BLaER1 (cell line): ENCODE measurements around the gene NAV2.
"Not testable (repeated sequence)": the region's sequence is repeated elsewhere in the genome, so short reads cannot be mapped to it uniquely, and the experiment has no call there.

Experiments
- H3K27ac ChIP-seq: shearing (Covaris generic); formaldehyde crosslinking; 2 replicates; pipeline ENCODE4 v1.8.1; 2022
- H3K27me3 ChIP-seq: shearing (Covaris generic); formaldehyde crosslinking; 2 replicates; pipeline ENCODE4 v1.8.1; 2022
- H3K36me3 ChIP-seq: shearing (Covaris generic); formaldehyde crosslinking; 2 replicates; pipeline ENCODE4 v1.8.1; 2022
- H3K4me1 ChIP-seq: shearing (Covaris generic); formaldehyde crosslinking; 2 replicates; pipeline ENCODE4 v1.8.1; 2022
- H3K4me2 ChIP-seq: shearing (Covaris generic); formaldehyde crosslinking; 2 replicates; pipeline ENCODE4 v1.8.1; 2022
- H3K4me3 ChIP-seq: shearing (Covaris generic); formaldehyde crosslinking; 2 replicates; pipeline ENCODE4 v1.8.1; 2022
- H3K9ac ChIP-seq: shearing (Covaris generic); formaldehyde crosslinking; 2 replicates; pipeline ENCODE4 v1.8.1; 2022
- H3K9me3 ChIP-seq: shearing (Covaris generic); formaldehyde crosslinking; 2 replicates; pipeline ENCODE4 v1.8.1; 2022
- H4K20me1 ChIP-seq: shearing (Covaris generic); formaldehyde crosslinking; 2 replicates; pipeline ENCODE4 v1.8.1; 2022
- Cebpa-rat ChIP-seq: shearing (Covaris generic); IDR thresholded peaks from 2 replicates; pipeline ENCODE4 v1.8.1; 2022

The NAV2 gene

GRCh38 chr11:19892387-19892786, 179.8 kb downstream of the NAV2 start:
- Histone ChIP-seq H3K36me3 (no peaks in the 10 kb centered on the region), H3K27ac (no peak overlapping the region), H4K20me1 (no peaks in the 10 kb centered on the region), H3K4me1 (no peaks in the 10 kb centered on the region), H3K4me3 (no peak overlapping the region), H3K9me3 (no peaks in the 10 kb centered on the region), H3K4me2 (no peak overlapping the region), H3K27me3 (no peaks in the 10 kb centered on the region), H3K9ac (no peak overlapping the region)
- TF ChIP-seq Cebpa-rat, result no peak

GRCh38 chr11:19892876-19893275, 180.2 kb downstream of the NAV2 start:
- H3K4me2 ChIP-seq, result no peak overlapping the region
- no peak for TF ChIP-seq Cebpa-rat

GRCh38 chr11:19894404-19894803, 181.8 kb downstream of the NAV2 start:
- no peak overlapping the region for H3K27ac ChIP-seq

More at GRCh38 chr11:19892876-19893275, 180.2 kb downstream of the NAV2 start:
- Histone ChIP-seq H4K20me1 (no peaks in the 10 kb centered on the region), H3K9me3 (no peaks in the 10 kb centered on the region), H3K27me3 (no peaks in the 10 kb centered on the region), H3K4me3 (no peak overlapping the region), H3K4me1 (no peaks in the 10 kb centered on the region), H3K9ac (no peak overlapping the region), H3K27ac (no peak overlapping the region), H3K36me3 (no peaks in the 10 kb centered on the region)

GRCh38 chr11:19895037-19895436, 182.4 kb downstream of the NAV2 start:
- H3K9me3 ChIP-seq, H3K4me3 ChIP-seq, H3K9ac ChIP-seq, H3K36me3 ChIP-seq, H4K20me1 ChIP-seq, H3K4me1 ChIP-seq, H3K27me3 ChIP-seq, H3K4me2 ChIP-seq, H3K27ac ChIP-seq: not testable (repeated sequence)

More at GRCh38 chr11:19894404-19894803, 181.8 kb downstream of the NAV2 start:
- no peak for TF ChIP-seq Cebpa-rat
- no peaks in the 10 kb centered on the region for H3K9me3 ChIP-seq
- no peak overlapping the region for H3K4me2 ChIP-seq
- no peaks in the 10 kb centered on the region for H3K27me3 ChIP-seq
- no peak overlapping the region for H3K9ac ChIP-seq
- no peak overlapping the region for H3K4me3 ChIP-seq
- no peaks in the 10 kb centered on the region for H4K20me1 ChIP-seq
- H3K36me3 ChIP-seq, result no peaks in the 10 kb centered on the region
- H3K4me1 ChIP-seq, result no peaks in the 10 kb centered on the region

GRCh38 chr11:19895776-19896175, 183.1 kb downstream of the NAV2 start:
- no peaks in the 10 kb centered on the region for H3K9me3 ChIP-seq
- no peak overlapping the region for H3K4me3 ChIP-seq
- no peak overlapping the region for H3K27ac ChIP-seq
- H3K9ac ChIP-seq, result no peak overlapping the region
- H3K4me1 ChIP-seq, result no peaks in the 10 kb centered on the region
- H3K36me3 ChIP-seq, result no peaks in the 10 kb centered on the region
- no peaks in the 10 kb centered on the region for H3K27me3 ChIP-seq
- H3K4me2 ChIP-seq, result no peak overlapping the region
- no peaks in the 10 kb centered on the region for H4K20me1 ChIP-seq
- no peak for TF ChIP-seq Cebpa-rat

- Histone ChIP-seq H3K4me2 (no peak overlapping the region), H3K36me3 (no peaks in the 10 kb centered on the region), H3K4me1 (no peaks in the 10 kb centered on the region), H3K27ac (no peak overlapping the region), H3K9me3 (no peaks in the 10 kb centered on the region), H3K9ac (no peak overlapping the region), H3K27me3 (no peaks in the 10 kb centered on the region), H3K4me3 (no peak overlapping the region), H4K20me1 (no peaks in the 10 kb centered on the region)
- no peak for TF ChIP-seq Cebpa-rat
Measured at GRCh38 chr11:19903620-19904069, 191.0 kb downstream of the NAV2 start.

GRCh38 chr11:19905280-19905853, 192.7 kb downstream of the NAV2 start:
- Histone ChIP-seq H3K4me2 (no peak overlapping the region), H3K4me1 (no peaks in the 10 kb centered on the region), H3K27me3 (no peaks in the 10 kb centered on the region), H3K9ac (no peak overlapping the region), H3K27ac (no peak overlapping the region), H3K36me3 (no peaks in the 10 kb centered on the region), H3K4me3 (no peak overlapping the region), H4K20me1 (no peaks in the 10 kb centered on the region), H3K9me3 (no peaks in the 10 kb centered on the region)
- TF ChIP-seq Cebpa-rat, result no peak

GRCh38 chr11:19906126-19906525, 193.5 kb downstream of the NAV2 start:
- no peak overlapping the region for H3K4me2 ChIP-seq
- no peaks in the 10 kb centered on the region for H3K36me3 ChIP-seq
- no peak overlapping the region for H3K4me3 ChIP-seq
- H3K4me1 ChIP-seq, result no peaks in the 10 kb centered on the region
- H4K20me1 ChIP-seq, result no peaks in the 10 kb centered on the region
- no peak for TF ChIP-seq Cebpa-rat
- H3K27ac ChIP-seq, result no peak overlapping the region
- no peak overlapping the region for H3K9ac ChIP-seq
- H3K27me3 ChIP-seq, result no peaks in the 10 kb centered on the region
- no peaks in the 10 kb centered on the region for H3K9me3 ChIP-seq

GRCh38 chr11:19907008-19907579, 194.5 kb downstream of the NAV2 start:
- no peaks in the 10 kb centered on the region for H4K20me1 ChIP-seq
- H3K27me3 ChIP-seq, result no peaks in the 10 kb centered on the region
- no peaks in the 10 kb centered on the region for H3K4me1 ChIP-seq
- no peaks in the 10 kb centered on the region for H3K9me3 ChIP-seq
- no peak for TF ChIP-seq Cebpa-rat
- no peak overlapping the region for H3K4me2 ChIP-seq
- no peak overlapping the region for H3K27ac ChIP-seq
- no peak overlapping the region for H3K4me3 ChIP-seq
- H3K36me3 ChIP-seq, result no peaks in the 10 kb centered on the region
- H3K9ac ChIP-seq, result no peak overlapping the region

- Histone ChIP-seq H3K27me3 (no peaks in the 10 kb centered on the region), H3K4me1 (no peaks in the 10 kb centered on the region), H3K4me3 (no peak overlapping the region), H4K20me1 (no peaks in the 10 kb centered on the region), H3K9ac (no peak overlapping the region), H3K4me2 (no peak overlapping the region), H3K9me3 (no peaks in the 10 kb centered on the region), H3K36me3 (no peaks in the 10 kb centered on the region), H3K27ac (no peak overlapping the region)
- TF ChIP-seq Cebpa-rat, result no peak
Measured at GRCh38 chr11:19907839-19908238, 195.2 kb downstream of the NAV2 start.

GRCh38 chr11:19910931-19911330, 198.3 kb downstream of the NAV2 start:
- Histone ChIP-seq H3K4me2 (no peak overlapping the region), H3K36me3 (no peaks in the 10 kb centered on the region), H3K27me3 (no peaks in the 10 kb centered on the region), H4K20me1 (no peaks in the 10 kb centered on the region), H3K9ac (no peak overlapping the region), H3K9me3 (no peaks in the 10 kb centered on the region), H3K27ac (no peak overlapping the region), H3K4me3 (no peak overlapping the region), H3K4me1 (no peaks in the 10 kb centered on the region)
- no peak for TF ChIP-seq Cebpa-rat
